ENCODE data around the gene RRAGD.

- no peak for TF ChIP-seq POLR2A (IDR thresholded peaks at IDR 0.05; ENCODE audit: low read depth, low read length)
- no peak for TF ChIP-seq TAF1 (IDR thresholded peaks at IDR 0.05; ENCODE audit: borderline replicate concordance, low read depth, low read length)
- TF ChIP-seq POLR2AphosphoS5 (IDR thresholded peaks at IDR 0.05; ENCODE audit: low read depth, low read length), result no peak
Measured at GRCh38 chr6:89434954-89435353, 22.9 kb upstream of the RRAGD start.

Data from GM12892 (cell line).